Measurements from ENCODE around the gene CAMK2D.

Gene CAMK2D

GRCh38 chr4:113634081-113634969, 127.2 kb downstream of the CAMK2D start:
- no peak for TF ChIP-seq CTCF (IDR thresholded peaks at IDR 0.05; ENCODE audit: extremely low read depth, missing control alignments)
- no peak for DNase-seq (ENCODE audit: low spot score)

- no peak for TF ChIP-seq CTCF (IDR thresholded peaks at IDR 0.05; ENCODE audit: extremely low read depth, missing control alignments)
- DNase-seq (ENCODE audit: low spot score): no peak
These were observed 128.1 kb downstream of the CAMK2D start for GRCh38 chr4:113633467-113633866.

- TF ChIP-seq CTCF (IDR thresholded peaks at IDR 0.05; ENCODE audit: extremely low read depth, missing control alignments): no peak
- no peak for DNase-seq (ENCODE audit: low spot score)
These were observed 132.8 kb downstream of the CAMK2D start for GRCh38 chr4:113628711-113629110.

GRCh38 chr4:113627321-113627720, 134.2 kb downstream of the CAMK2D start:
- no peak for DNase-seq (ENCODE audit: low spot score)
- TF ChIP-seq CTCF (IDR thresholded peaks at IDR 0.05; ENCODE audit: extremely low read depth, missing control alignments): no peak

- no peak for TF ChIP-seq CTCF (IDR thresholded peaks at IDR 0.05; ENCODE audit: extremely low read depth, missing control alignments)
- no peak for DNase-seq (ENCODE audit: low spot score)
These were observed 135.6 kb downstream of the CAMK2D start for GRCh38 chr4:113625902-113626301.

GRCh38 chr4:113623274-113623894, 138.2 kb downstream of the CAMK2D start:
- no peak for DNase-seq (ENCODE audit: low spot score)
- TF ChIP-seq CTCF (IDR thresholded peaks at IDR 0.05; ENCODE audit: extremely low read depth, missing control alignments): no peak

- no peak for TF ChIP-seq CTCF (IDR thresholded peaks at IDR 0.05; ENCODE audit: extremely low read depth, missing control alignments)
- DNase-seq (ENCODE audit: low spot score): no peak
These were observed 139.9 kb downstream of the CAMK2D start for GRCh38 chr4:113621633-113622032.
